CD4-positive, alpha-beta T cell treated with Interleukin-6 at 100 ng/mL for 8 hours (primary cell): ENCODE data around the gene LYPD3.
"Not testable (repeated sequence)": the region's sequence is repeated elsewhere in the genome, so short reads cannot be mapped to it uniquely, and the experiment has no call there.

Experiments used
- DNase-seq: peaks from one replicate; pipeline ENCODE4 v3.0.0-alpha.2; 2020; ENCODE audit warnings: mixed read lengths, low spot score

The LYPD3 gene

DNA sequence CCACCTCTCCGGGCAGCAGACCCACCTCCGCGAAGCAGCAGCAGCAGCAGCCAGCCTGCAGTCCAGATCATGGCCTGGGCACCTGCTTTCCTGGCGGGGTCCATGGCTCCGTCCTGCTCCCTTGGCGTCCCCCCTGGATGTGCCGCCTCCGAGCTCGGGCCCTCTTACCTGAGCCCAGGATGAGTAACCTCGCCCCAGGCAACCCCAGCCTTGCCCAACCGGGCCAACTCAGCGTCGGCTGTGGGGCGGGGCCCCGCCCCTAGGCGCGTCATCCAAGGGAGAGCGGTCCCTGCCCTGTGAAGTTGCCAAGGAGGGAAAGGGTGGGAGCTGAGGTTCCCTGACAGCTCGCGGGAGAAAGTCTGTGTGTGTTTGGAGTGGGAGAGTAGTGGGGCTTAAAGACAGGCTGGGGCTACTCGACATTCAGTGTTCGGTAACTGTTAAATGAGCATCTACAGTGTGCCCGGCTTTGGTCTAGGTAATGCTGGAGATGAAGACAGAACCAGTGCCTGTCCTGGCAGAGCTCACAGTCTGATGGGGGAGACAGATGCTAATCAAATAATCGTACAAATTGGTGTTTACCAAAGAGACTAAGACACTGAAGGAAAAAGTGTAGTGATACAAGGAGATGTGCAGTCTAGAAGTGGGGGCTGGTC, at the start of gene LYPD3:
LYPD3 (minus strand) TSS at position 141 of the 653 bp plus-strand sequence; CDS start at position 104, 37 bp downstream.
- DNase-seq = no peak

DNA sequence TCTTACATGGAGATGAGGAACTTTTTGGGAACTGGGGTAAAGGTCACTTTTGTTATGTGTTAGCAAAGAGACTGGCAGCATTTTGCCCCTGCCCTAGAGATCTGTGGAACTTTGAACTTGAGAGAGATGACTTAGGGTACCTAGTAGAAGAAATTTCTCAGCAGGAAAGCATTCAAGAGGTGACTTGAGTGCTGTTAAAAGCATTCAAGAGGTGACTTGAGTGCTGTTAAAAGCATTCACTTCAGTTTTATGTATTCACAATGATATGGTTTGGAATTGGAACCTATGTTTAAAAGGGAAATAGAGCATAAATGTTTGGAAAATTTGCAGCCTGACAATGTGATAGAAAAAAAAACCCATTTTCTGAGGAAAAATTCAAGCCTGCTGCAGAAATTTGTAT, 47.0 kb upstream of the LYPD3 start:
- not testable (repeated sequence) for DNase-seq

DNA sequence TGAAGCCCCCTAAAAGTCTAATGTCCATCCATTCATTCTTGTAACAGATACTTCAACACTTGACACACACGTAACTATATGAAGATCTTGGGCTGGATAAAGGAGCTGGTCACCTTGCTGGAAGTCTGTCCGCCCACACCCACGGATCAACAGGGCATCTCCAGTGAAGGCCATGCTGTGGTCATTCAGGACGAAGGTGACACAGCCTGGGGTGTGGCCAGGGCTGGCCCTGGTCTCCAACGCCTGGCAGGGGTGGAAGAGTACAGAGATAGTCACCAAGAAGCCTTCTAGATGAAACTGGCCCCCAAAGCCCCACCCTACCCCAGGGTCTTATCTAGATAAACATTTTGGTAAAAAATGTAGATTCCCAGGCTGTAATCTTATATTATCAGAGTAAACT, 45.9 kb upstream of the LYPD3 start:
- DNase-seq = no peak

DNA sequence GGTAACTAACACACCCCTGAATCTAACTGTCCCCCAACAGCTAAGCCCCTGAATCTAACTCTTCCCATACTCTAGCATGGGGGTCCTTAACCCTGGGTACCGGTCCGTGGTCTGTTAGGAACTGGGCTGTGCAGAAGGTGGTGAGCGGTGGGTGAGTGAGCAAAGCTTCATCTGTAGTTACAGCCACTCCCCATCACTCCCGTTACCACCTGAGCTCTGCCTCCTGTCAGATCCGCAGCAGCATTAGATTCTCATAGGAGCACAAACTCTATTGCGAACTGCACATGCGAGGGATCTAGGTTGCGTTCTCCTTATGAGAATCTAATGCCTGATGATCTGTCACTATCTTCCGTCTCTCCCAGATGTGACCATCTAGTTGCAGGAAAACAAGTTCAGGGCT, 45.3 kb upstream of the LYPD3 start:
- DNase-seq = no peak

DNA sequence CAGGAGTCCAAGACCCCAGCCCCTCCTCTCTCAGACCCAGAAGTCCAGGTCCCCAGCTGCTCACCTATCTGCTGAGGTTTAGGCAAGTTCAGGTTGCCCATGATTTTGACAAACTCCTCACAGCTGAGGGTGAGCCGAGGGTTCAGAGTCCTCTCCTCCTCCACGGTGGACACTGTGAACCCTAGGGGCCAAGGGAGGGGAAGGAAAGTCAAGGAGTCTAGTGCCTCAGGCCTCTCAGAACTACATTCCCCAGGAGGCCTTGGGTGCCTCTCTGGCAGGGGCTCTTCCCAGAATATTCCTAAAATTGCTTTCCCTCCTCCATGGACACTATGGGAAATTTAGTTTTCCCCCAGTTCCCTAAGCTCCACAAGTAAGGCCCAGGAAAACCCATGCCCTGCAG, 42.5 kb upstream of the LYPD3 start:
- DNase-seq = no peak

DNA sequence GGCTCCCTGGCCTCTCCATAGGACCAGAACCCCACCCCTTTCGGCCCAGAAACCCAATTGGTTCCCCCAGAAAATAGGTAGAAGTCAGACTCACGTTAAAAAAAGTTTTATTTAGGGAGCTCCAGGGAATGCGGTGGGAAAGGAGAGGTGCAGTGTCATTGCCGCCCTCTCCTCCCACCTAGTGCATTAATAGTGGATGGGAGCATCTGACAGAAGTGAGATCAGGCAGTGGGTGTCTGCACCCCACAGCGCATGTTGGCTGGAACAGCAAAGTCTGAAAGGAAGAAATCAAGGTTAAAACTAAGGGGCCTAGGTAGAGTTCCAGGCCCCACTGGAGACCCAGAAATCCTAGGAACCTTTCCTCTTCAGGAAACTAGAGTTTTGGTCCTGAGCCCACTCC, 41.2 kb upstream of the LYPD3 start:
- DNase-seq = no peak

DNA sequence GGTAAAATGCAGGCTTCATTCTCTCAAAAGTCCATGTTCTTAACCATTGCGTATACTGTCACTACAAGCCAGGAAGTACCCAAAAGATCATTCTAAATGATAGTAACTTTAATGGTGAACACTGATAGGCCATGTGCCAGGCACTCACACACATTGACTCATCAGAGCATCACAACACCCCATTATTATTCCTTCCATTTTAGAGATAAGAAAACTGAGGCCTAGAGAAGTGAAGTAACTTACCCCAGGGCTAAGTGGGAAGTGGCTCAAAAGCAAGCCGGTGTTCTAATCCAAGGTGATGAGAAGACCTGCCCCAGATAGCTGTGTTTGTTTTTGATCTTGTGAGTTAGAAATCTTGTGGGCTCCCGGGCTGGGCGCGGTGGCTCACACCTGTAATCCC, 40.5 kb upstream of the LYPD3 start:
- DNase-seq = no peak

DNA sequence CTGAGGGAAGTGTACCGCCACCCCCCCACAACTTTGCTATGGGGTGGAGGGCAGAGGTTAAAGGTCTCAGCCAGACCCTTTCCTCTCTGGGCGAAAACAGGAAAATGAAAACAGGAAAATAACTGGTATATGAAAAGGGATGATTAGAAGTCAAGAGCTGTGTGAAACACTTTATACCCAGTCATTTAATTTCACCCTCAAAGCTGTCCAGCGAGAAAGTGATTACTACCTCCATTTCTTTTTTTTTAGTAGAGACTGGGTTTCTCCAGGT, 39.7 kb upstream of the LYPD3 start:
- no peak for DNase-seq

DNA sequence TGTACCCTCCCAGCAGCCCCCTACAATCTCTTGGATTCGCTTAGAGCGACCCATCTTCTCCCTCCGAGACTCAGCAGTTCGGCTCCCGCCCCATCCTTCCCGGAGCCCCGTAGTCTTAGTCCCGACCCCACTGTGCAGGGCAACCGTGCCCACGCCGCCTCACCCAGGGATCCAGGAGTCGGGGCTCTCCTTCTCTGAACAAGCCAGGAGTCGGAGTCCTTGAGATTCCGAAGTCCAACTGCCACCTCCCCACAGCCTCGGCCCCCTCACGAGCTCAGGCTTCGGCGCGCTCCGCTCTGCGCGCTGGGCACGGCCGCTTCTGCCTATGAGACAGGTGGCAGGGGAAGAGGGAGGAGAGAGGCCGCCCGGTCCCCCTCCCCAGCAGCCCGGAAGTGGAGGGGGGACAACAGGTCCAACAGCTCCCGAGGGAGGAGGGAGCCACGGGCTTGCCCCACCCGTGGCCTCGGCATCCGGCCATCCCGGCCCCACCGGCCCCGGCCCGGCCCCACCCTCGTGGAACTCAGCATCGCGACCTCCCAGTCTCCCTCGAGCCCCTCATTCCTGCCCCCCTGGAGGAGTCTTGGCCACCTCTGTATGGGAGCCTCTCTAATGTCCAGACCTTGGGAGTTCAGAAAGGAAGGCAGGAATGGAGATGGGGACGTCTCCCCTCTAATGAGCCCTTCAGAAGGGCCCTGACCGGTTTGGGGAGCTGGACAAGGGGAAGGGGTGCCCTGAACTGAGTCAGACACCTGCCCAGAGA, 39.2 kb upstream of the LYPD3 start, which contains the start of gene PHLDB3:
PHLDB3 (minus strand) TSS at position 321 of the 760 bp plus-strand sequence. CDS start 628 bp downstream, outside the sequence.
- DNase-seq = peak; percentile 51

DNA sequence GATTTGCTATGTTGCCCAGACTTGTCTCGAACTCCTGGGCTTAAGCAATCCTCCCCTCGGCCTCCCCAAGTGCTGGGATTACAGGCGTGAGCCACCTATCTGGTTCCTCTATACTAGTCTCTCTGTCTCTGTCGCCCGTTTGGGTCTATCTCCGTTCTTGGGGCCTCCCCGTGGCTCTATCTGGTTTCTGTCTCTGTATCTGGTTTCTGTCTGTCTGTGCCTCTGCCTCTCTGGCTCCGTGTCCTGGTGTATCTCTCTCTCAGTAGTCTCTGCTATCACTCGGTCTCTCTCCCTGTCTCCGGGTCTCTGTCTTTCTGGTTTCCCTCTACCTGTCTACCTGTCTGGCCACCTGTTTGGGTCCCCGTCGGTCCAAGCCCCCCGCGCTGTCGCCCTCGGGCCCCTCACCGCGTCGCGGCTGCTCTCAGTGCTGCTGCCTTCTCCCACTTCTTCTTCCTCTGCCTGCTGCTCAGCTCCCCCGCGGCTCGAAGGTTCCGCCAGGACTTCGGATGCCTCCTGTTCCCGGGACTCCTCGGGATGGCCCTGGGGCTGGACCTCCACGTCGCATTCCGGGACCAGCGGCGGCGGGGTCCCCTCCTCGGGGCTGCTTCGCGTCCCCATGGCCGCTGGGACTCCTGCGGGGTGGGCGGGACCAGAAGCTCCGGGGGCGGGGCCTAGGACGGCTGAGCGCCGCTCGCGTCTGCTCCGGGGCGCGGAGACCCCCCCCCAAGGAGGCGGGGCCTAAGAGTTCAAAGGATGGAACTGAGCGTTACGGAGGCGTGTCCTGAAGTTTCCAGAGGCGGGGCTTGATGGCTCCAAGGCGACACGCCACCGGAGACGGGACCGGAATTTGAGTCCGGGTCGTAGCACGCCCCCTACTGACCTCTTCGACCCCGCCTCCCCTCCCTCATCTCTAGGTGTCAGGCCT, 38.4 kb upstream of the LYPD3 start:
- DNase-seq = peak; percentile 98

DNA sequence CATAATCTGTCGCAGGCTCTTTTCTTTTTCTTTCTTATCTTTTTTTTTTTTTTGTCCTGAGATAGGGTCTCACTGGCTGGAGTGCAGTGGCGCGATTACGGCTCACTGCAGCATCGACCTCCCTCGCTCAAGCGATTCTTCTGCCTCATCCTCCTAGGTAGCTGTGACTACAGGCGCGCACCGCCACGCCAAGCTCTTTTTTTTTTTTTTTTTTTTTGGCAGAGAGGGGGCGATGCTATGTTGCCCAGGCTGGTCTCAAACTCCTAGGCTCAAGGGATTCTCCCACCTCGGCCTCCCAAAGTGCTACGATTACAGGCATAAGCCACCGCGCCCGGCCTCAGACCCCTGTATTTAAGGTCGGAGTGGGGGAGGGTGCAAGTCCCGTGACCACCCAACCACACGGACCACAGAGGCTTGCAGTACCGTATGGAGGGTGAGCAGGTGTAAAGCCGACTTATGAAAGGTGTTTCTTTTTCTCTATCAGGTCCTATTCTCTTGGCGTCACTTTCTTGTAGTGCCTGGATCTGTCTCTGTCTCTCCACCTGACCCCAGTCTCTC, 37.1 kb upstream of the LYPD3 start:
- DNase-seq = no peak

DNA sequence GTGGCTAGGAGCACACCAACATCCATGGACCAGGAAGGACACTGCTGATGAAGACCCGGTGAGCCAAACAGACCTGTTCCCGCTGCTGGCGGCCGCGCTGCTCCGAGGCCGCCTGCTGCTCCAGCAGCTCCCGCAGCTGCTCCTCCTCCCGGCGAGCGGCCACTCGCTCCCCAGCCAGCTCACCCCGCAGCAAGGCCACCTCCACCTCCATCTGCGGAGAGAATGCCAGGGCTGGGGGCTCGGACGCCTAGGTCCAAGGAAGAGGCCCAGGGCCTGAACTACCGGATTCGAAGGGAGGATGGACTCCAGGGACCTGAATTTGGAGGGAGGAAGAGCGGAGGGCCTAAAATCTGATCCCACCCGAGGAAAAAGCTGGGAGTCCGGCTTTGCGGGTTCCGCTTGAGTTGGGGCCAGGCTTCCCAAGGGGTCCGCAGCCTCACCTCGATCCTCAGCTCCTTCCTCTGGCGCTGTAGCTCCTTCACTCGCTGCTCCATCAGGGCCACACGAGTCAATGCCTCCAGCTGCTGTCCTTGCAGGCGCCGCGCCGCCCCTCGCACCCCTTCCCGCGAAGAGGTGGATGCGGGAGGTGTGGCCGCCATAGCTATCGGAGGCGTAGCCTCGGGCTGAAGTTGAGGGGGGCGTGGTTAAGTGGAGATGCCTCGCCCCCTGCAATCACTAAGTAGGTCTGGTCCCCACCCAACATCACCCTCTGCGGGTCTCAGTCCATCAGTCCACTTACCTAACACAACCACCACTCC, 36.4 kb upstream of the LYPD3 start:
- no peak for DNase-seq

DNA sequence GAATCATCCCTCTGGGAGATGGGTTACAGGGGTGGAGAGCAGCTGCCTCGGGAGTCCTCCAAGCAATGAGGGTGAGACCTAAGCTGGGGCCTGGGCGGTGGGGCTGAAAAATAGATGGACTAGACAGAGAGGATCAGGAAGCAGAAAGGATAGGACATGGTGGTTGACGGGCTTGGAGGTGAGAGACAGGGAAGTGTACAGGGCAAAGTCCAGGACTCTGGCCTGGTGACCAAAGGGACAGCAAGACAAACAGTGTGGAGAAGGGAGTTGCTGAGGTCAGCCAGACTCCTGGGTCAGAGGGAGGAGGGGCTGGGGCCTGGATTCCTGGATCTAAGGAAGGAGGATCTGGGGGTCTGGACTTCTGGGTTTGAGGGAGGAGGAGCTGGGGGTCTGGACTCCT, 33.6 kb upstream of the LYPD3 start:
- no peak for DNase-seq

DNA sequence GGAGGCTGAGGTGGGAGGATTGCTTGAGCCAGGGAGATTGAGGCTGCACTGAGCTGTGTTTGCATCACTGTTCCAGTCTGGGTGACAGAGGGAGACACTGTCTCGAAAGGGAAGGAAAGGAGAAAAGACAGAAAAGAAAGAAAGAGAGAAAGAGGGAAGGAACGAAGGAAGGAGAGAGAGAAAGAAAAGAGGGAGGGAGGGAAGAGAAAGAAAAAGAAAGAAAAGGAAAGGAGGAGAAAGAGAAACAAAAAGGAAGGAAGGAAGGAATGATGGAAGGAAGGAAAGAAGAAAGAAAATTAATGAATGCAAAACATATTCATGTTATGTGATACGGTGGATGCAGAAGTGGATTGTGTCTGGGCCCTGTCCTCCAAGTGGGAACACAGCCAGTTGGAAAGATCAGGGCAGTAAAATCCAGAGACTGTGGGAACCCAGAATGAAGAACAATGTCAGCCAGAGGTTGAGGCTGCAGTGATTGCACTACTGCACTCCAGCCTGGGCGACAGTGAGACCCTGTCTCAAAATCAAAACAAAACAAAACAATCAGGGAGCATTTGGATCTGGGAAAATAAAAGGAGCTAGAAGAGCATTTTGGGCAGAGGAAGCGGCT, 32.9 kb upstream of the LYPD3 start:
- no peak for DNase-seq

DNA sequence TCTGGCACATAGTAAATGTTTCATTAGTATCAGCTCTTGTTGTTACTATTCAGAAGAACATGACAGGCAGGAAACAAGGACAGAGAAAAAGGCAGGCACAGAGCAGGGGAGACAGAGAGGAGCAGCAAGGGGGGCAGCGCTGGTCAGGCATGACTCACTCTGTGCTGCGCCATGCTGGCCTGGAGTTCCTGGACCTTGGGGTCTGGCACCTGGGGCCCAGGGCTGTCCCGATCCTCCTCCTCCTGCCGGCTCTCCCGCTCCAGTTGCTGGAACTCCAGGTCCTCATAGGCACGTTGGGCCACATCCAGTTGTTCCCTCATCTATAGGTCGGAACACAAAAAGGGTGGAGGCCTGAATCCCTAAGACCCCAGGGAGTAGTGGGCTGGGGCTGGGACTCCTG, 31.6 kb upstream of the LYPD3 start:
- no peak for DNase-seq

DNA sequence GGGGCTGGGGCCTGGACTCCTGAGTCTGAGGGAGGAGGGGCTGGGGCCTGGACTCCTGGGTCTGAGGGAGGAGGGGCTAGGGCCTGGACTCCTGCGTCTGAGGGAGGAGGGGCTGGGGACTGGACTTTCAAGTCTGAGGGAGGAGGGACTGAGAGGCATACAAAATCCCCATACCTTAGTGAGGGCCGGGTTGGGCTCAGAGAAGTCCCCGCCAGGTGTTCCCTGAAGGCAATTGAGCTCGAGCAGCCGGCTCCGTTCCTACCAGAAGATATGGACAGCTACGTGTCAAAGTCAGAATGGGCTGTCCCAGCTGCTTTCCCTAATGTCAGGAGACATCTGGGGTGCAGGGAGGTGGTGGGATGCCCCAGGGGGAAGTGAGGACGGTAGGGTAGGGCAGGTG, 29.7 kb upstream of the LYPD3 start:
- no peak for DNase-seq

DNA sequence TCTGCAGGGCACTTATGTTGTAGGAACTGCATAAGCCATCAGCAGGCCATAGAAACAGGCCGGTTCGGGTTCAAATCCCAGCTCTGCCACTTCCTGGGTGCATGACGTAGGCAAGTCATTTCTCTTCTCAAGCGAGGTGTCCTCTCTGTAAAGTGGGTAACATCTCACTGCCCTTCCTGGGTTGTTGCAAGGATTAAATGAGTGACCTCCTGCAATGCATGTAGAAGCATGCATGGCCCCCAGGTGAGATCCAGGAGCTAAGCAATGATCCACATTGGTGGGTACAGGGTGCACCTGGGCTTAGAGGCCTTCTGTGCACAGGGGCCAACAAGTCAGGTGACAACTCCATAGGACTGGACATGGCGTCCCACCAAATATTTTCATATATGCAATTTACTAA, 25.4 kb upstream of the LYPD3 start:
- no peak for DNase-seq

DNA sequence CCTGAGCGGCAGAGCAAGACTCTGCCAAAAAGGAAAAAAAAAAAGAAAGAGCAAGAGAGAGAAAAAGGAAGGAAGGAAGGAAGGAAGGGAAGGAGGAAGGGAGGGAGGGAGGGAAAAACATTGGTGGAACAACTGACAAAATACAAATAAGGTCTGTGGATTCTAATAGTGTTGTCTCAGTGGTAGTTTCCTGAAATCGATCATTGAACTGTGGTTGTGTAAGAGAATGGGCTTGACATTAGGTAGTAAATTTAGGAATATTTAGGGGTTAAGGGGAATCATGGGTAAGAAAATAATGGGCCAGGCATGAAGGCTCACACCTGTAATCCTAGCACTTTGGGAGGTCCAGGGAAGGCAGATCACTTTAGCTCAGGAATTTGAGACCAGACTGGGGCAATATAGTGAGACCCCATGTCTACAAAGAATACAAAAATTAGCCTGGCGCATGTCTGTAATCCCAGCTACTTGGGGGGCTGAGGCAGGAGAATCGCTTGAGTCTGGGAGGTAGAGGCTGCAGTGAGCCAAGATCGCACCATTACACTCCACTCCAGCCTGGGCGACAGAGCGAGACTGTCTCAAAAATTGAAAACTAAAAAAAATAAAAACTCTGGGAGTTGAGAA, 24.7 kb upstream of the LYPD3 start:
- no peak for DNase-seq

DNA sequence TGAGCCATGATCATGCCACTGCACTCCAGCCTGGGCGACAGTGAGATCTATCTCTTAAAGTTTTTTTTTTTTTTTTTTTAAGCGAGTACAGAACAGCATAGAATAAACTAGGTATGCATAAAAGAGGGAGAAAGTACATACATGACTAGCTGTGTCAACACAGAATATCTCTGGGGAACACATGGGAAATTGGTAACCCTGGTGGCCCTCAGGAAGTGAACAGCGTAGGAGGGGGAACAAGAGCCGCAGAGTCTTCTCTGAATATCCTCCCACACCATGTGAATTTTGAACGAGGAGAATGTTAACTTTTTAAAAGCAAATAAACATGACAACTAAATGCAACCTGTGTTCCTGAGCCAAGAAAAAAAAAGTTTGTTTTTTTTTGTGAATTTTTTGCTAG, 23.9 kb upstream of the LYPD3 start:
- DNase-seq = no peak

DNA sequence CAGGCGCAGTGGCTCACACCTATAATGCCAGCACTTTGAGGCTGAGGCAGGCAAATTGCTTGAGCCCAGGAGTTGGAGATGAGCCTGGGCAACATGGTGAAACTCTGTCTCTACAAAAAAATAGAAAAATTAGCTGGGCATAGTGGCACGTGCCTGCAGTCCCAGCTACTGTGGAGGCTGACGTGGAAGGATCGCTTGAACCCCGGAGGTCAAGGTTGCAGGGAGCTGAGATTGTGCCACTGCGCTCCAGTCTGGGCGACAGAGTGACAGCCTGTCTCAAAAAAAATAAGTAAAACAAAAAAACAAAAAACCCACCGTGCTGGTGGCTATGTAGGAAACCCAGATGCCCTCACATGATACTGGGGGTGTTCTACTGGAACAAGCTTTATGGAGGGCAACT, 22.8 kb upstream of the LYPD3 start:
- no peak for DNase-seq

DNA sequence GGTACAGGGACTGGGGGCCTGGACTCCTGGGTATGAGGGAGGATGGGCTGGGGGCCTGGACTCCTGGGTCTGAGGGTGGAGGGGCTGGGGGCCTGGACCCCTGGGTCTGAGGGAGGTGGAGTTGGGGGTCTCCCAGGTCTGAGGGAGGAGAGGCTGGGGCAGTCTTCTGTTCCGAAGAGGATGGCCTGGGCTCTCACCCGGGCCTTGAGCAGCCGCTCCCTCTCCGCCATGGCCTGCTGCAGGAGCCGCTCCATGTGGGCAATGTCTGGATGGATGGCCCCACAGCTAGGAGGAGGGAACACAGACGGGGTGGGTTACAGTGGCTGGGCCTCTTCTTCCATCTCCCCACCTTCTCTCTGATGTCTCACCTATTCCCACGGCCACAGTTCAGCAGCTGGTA, 21.0 kb upstream of the LYPD3 start:
- no peak for DNase-seq
